ENCODE data around the gene KCNH3.

Gene KCNH3

GRCh38 chr12:49557917-49558215 lies 19.0 kb downstream of the KCNH3 start:
- no peak for DNase-seq (ENCODE audit: extremely low read depth, low read depth)

DNA sequence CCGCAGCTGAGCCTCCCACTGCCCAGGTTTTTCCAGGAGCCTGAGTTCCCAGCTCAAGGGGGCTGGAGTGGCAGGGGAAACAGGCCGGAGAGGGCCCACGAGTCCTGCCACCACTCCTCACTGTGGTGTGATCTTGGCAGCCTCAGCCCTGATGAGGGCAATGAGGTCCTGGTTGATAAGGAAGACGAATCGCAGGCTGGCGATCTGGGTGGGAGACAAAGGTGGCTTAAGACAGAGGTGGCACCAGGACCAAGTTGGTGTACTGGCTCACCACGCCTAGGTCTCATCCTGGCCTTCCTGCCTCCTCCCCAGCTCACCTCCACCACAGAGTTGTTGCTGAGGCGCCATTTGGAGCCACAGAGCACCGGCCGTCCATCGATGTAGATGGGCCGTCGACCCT lies 19.7 kb downstream of the KCNH3 start:
- DNase-seq (ENCODE audit: extremely low read depth, low read depth): no peak

More at GRCh38 chr12:49557917-49558215, 19.0 kb downstream of the KCNH3 start:
- TF ChIP-seq, protein P1, sequence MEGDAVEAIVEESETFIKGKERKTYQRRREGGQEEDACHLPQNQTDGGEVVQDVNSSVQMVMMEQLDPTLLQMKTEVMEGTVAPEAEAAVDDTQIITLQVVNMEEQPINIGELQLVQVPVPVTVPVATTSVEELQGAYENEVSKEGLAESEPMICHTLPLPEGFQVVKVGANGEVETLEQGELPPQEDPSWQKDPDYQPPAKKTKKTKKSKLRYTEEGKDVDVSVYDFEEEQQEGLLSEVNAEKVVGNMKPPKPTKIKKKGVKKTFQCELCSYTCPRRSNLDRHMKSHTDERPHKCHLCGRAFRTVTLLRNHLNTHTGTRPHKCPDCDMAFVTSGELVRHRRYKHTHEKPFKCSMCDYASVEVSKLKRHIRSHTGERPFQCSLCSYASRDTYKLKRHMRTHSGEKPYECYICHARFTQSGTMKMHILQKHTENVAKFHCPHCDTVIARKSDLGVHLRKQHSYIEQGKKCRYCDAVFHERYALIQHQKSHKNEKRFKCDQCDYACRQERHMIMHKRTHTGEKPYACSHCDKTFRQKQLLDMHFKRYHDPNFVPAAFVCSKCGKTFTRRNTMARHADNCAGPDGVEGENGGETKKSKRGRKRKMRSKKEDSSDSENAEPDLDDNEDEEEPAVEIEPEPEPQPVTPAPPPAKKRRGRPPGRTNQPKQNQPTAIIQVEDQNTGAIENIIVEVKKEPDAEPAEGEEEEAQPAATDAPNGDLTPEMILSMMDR (IDR thresholded peaks at IDR 0.05; ENCODE audit: low read depth, low read length): no peak; the same call in 1 of the 2 replicates

DNA sequence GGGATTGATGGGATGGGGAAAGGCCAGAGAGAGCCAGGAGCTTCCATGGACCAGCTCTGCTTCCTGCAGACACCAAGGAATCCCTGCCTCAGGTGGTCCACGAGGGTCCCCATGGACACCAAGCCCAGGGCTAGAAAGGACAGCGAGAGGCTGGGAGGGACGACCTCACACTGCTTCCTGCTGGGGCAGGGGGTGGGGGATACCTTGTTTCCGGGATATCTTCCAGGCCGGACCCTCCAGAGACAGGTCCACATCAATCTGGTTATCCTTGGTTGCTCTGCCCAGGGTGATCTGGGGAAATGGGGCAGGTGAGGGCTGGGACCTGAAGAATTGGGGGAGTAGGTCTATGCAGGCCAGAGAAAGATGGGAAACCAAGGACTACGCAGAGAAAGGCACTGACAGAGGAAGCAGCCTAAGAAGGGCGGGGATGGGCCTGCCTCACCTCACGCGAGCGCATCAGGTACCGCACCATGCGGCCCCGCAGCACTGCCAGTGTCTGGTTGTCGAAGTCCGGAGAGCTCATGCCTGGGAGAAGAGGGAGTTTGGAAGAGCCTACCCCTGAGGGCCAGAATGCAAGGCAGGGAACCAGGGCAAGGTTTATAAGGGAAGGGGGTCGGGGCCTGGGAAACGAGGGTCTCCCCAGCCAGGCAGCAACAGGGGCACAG lies 20.3 kb downstream of the KCNH3 start:
- TF ChIP-seq, protein P1 (IDR thresholded peaks at IDR 0.05; ENCODE audit: low read depth, low read length): no peak
- no peak for DNase-seq (ENCODE audit: extremely low read depth, low read depth)

More for the DNA sequence above, 19.7 kb downstream of the KCNH3 start:
- TF ChIP-seq, protein P1 (IDR thresholded peaks at IDR 0.05; ENCODE audit: low read depth, low read length): no peak

DNA sequence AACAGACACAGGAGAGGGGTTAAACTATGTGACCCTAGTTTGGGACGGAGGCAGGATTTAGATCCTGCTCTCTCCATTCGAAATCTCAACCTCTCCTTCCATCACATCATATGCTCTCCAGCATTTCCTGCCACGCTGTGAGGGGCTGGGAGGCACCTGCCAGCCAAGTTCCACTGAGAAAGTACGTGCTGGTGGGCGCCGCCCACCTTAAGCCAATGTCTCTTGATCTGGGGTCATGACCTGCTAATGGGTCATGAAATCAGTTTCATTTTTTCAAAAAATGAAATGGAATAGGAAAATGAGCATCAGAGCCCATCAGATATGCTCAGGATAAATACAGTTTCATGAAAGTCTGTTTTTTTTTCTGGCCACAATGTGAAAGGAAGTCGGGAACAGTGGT lies 21.9 kb downstream of the KCNH3 start:
- DNase-seq (ENCODE audit: extremely low read depth, low read depth): no peak
- TF ChIP-seq, protein P1 (IDR thresholded peaks at IDR 0.05; ENCODE audit: low read depth, low read length): no peak

- TF ChIP-seq, protein P1 (IDR thresholded peaks at IDR 0.05; ENCODE audit: low read depth, low read length): no peak
- DNase-seq (ENCODE audit: extremely low read depth, low read depth): no peak
Observed at GRCh38 chr12:49562233-49562632, 23.4 kb downstream of the KCNH3 start.

GRCh38 chr12:49562831-49563230 lies 24.0 kb downstream of the KCNH3 start:
- TF ChIP-seq, protein P1 (IDR thresholded peaks at IDR 0.05; ENCODE audit: low read depth, low read length): no peak

GRCh38 chr12:49563951-49564685 lies 25.3 kb downstream of the KCNH3 start:
- TF ChIP-seq, protein P1 (IDR thresholded peaks at IDR 0.05; ENCODE audit: low read depth, low read length): no peak
- DNase-seq (ENCODE audit: extremely low read depth, low read depth): no peak

More at GRCh38 chr12:49562831-49563230, 24.0 kb downstream of the KCNH3 start:
- DNase-seq (ENCODE audit: extremely low read depth, low read depth): no peak

All from AG09319 (cell line).